Metanephros (tissue), 1 donor: ENCODE data around the gene TRPV3. TPM values are rescaled to one million over a fixed set of nuclear protein-coding genes. Genes with fewer than 3 reads are reported as not detected.

Experiments
- total RNA-seq: library from RNA; depleted of rRNA; stranded (reverse); fragments of >200 nt; gene quantifications from one replicate; pipeline ENCODE4 v1.2.3, GENCODE V29; 2014

TRPV3 gene
- total RNA-seq, result 0.64 TPM

GRCh38 chr17:3557768-3558583, at the start of gene TRPV3:
TSS of gene TRPV3 (minus strand) at chr17:3557812. CDS start at chr17:3554850, 2,962 bp downstream.

GRCh38 chr17:3475812-3476610, 81.6 kb downstream of the TRPV3 start, which contains the start of gene ASPA:
TSS of gene ASPA (plus strand) at chr17:3475997. CDS start at chr17:3476160, 163 bp downstream.

GRCh38 chr17:3471599-3471998, 86.0 kb downstream of the TRPV3 start, which contains the start of gene SPATA22:
TSS of gene SPATA22 (minus strand) at chr17:3471819. CDS start at chr17:3469325, 2,494 bp downstream.

Other genes with a start within 250 kb of the TRPV3 start
- 0.23 TPM for gene OR3A2, start 171.5 kb downstream of the TRPV3 start, total RNA-seq
- gene OR1E1, start 159.4 kb downstream of the TRPV3 start, total RNA-seq, result not detected
- not detected for gene OR3A3, start 146.4 kb downstream of the TRPV3 start, total RNA-seq
- gene OR1E2, start 124.0 kb downstream of the TRPV3 start, total RNA-seq, result not detected
- 0.35 TPM for gene SPATA22, start 86.0 kb downstream of the TRPV3 start, total RNA-seq
- gene ASPA, start 81.8 kb downstream of the TRPV3 start, total RNA-seq, result 19.1 TPM
- gene TRPV1, start 51.6 kb upstream of the TRPV3 start, total RNA-seq, result 11.6 TPM
- 22.8 TPM for gene SHPK, start 78.4 kb upstream of the TRPV3 start, total RNA-seq
- gene CTNS, start 78.9 kb upstream of the TRPV3 start, total RNA-seq, result 20.3 TPM
- 77.0 TPM for gene TAX1BP3, start 110.8 kb upstream of the TRPV3 start, total RNA-seq
- gene EMC6, start 111.0 kb upstream of the TRPV3 start, total RNA-seq, result 18.6 TPM
- gene P2RX5, start 138.3 kb upstream of the TRPV3 start, total RNA-seq, result 5.4 TPM
- 4.2 TPM for gene HASPIN, start 166.1 kb upstream of the TRPV3 start, total RNA-seq
- 14.5 TPM for gene ITGAE, start 243.4 kb upstream of the TRPV3 start, total RNA-seq